SU-DHL-6 (cell line): Measurements from ENCODE around the gene GOLGA1.
"Not testable (repeated sequence)": the region's sequence is repeated elsewhere in the genome, so short reads cannot be mapped to it uniquely, and the experiment has no call there.

Source experiments
- EZH2phosphoT487 ChIP-seq: fragments of 200-600 bp; sonication (generic), shearing (Covaris generic); conservative IDR thresholded peaks from 2 replicates; pipeline ENCODE4 v1.6.1; 2018; ENCODE audit warnings: mild to moderate bottlenecking, antibody characterized with exemption, low read length, moderate library complexity, mixed read lengths
- TF ChIP-seq, protein P1 (sequence below): fragments of 200-600 bp; sonication (generic); IDR thresholded peaks from one replicate; pipeline ENCODE4 v1.5.1; 2017; ENCODE audit warnings: antibody characterized with exemption, mild to moderate bottlenecking, low read length, moderate library complexity; ENCODE audit not compliant: insufficient read depth, poor library complexity, severe bottlenecking

DNA sequence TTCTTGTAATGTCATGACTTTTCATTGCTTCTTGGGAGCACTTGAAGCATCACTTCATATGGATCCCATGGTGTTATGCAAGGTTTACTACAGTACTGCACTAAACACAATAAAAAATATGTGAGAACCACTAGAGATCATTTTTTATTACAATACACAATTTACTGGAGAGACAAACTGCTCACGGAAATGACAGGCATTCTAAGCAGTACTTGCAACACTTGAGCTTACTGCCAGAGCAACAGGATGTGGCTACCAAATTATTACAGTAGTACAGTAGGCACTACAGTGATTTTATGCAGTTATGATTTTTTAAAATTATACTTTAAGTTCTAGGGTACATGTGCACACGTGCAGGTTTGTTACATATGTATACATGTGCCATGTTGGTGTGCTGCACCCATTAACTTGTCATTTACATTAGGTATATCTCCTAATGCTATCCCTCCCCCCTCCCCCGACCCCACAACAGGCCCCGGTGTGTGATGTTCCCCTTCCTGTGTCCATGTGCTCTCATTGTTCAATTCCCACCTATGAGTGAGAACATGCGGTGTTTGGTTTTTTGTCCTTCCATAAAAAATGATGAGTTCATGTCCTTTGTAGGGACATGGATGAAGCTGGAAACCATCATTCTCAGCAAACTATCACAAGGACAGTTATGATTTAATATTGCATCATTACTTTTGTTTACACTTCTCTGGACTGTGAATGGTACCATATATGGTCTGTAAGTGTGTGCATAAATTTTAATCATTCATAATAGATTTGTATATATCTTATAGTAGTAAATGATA lies 25.1 kb upstream of the GOLGA1 start:
- TF ChIP-seq, protein P1, sequence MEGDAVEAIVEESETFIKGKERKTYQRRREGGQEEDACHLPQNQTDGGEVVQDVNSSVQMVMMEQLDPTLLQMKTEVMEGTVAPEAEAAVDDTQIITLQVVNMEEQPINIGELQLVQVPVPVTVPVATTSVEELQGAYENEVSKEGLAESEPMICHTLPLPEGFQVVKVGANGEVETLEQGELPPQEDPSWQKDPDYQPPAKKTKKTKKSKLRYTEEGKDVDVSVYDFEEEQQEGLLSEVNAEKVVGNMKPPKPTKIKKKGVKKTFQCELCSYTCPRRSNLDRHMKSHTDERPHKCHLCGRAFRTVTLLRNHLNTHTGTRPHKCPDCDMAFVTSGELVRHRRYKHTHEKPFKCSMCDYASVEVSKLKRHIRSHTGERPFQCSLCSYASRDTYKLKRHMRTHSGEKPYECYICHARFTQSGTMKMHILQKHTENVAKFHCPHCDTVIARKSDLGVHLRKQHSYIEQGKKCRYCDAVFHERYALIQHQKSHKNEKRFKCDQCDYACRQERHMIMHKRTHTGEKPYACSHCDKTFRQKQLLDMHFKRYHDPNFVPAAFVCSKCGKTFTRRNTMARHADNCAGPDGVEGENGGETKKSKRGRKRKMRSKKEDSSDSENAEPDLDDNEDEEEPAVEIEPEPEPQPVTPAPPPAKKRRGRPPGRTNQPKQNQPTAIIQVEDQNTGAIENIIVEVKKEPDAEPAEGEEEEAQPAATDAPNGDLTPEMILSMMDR, result not testable (repeated sequence)
- not testable (repeated sequence) for TF ChIP-seq EZH2phosphoT487
